ENCODE measurements around the gene TMEM50B.

GRCh38 chr21:33433425-33434114 is 46.2 kb downstream of the TMEM50B start:
- TF ChIP-seq CTCF (IDR thresholded peaks at IDR 0.05) (no peak), POLR2A (IDR thresholded peaks at IDR 0.05) (no peak), POLR2AphosphoS5 (IDR thresholded peaks at IDR 0.05) (no peak), EP300 (IDR thresholded peaks at IDR 0.05) (no peak)
